Activated CD4-positive, alpha-beta T cell treated with anti-CD3 and anti-CD28 coated beads, Interleukin-2, amount 50 U/mL, for 4 hours (primary cell): ENCODE measurements around the gene NT5C3B.

Experiments
- DNase-seq, 2 experiments: peaks; one replicate each; pipeline ENCODE4 v3.0.0-alpha.2; 2020

The NT5C3B gene

GRCh38 chr17:41806685-41807445 lies 29.2 kb downstream of the NT5C3B start:
- DNase-seq, result no peak

GRCh38 chr17:41803049-41804020 lies 32.7 kb downstream of the NT5C3B start:
- no peak for DNase-seq

GRCh38 chr17:41801374-41802271 lies 34.4 kb downstream of the NT5C3B start:
- peak; percentile 71 to 73 for DNase-seq

- no peak for DNase-seq
These were observed 35.2 kb downstream of the NT5C3B start for GRCh38 chr17:41800601-41801373.

GRCh38 chr17:41799366-41799765 lies 36.7 kb downstream of the NT5C3B start:
- no peak for DNase-seq

GRCh38 chr17:41797377-41797776 lies 38.7 kb downstream of the NT5C3B start:
- DNase-seq, result no peak

GRCh38 chr17:41796121-41796895 lies 39.7 kb downstream of the NT5C3B start:
- DNase-seq, result no peak

GRCh38 chr17:41794540-41794975 lies 41.5 kb downstream of the NT5C3B start:
- DNase-seq, result no peak

- no peak for DNase-seq
These were observed 42.1 kb downstream of the NT5C3B start for GRCh38 chr17:41793784-41794539.

- DNase-seq, result no peak
These were observed 42.9 kb downstream of the NT5C3B start for GRCh38 chr17:41792845-41793783.

- no peak for DNase-seq
These were observed 49.0 kb downstream of the NT5C3B start for GRCh38 chr17:41787021-41787418.

GRCh38 chr17:41786227-41787020 lies 49.6 kb downstream of the NT5C3B start, which contains the start of gene JUP:
Gene JUP (minus strand): TSS chr17:41786711. CDS start chr17:41771854, 14,857 bp downstream.
- DNase-seq, result peak; percentile 86

- DNase-seq, result no peak
These were observed 50.2 kb downstream of the NT5C3B start for GRCh38 chr17:41785859-41786226.

GRCh38 chr17:41785091-41785858 lies 50.8 kb downstream of the NT5C3B start:
- no peak for DNase-seq

GRCh38 chr17:41784207-41784744 lies 51.8 kb downstream of the NT5C3B start:
- no peak for DNase-seq

GRCh38 chr17:41782142-41782541 lies 53.9 kb downstream of the NT5C3B start:
- DNase-seq, result no peak
